Skeletal muscle tissue (tissue), 4 donors: ENCODE measurements around the gene PKD2L2. TPM values are rescaled to one million over a fixed set of nuclear protein-coding genes. Genes with fewer than 3 reads are reported as not detected.
A peak's percentile ranks its signal among the peaks of the same experiment; 100 is the strongest.

Experiments used
- H3K27ac ChIP-seq: one replicate; pipeline ENCODE4 v1.7.0; 2013; ENCODE audit warnings: mild to moderate bottlenecking, low read depth, low read length, inconsistent platforms
- H3K27me3 ChIP-seq, 3 donors: one replicate each; pipeline ENCODE4 v1.7.0; 2013; ENCODE audit warnings: low read length in 3 of 3; ENCODE audit not compliant: control insufficient read depth in 3 of 3, insufficient read depth in 3 of 3
- H3K36me3 ChIP-seq, 3 donors: one replicate each; pipeline ENCODE4 v1.7.0; 2013; ENCODE audit warnings: low read length in 3 of 3; ENCODE audit not compliant: control insufficient read depth in 3 of 3, insufficient read depth in 3 of 3
- H3K4me1 ChIP-seq, 3 donors: one replicate each; pipeline ENCODE4 v1.7.0; 2013; ENCODE audit warnings: low read length in 3 of 3, mild to moderate bottlenecking in 3 of 3; ENCODE audit not compliant: control insufficient read depth in 3 of 3, insufficient read depth in 3 of 3
- H3K4me3 ChIP-seq, 3 donors: one replicate each; pipeline ENCODE4 v1.7.0; 2013; ENCODE audit warnings: low read length in 3 of 3
- H3K9ac ChIP-seq, 3 donors: one replicate each; pipeline ENCODE4 v1.7.0; 2013; ENCODE audit warnings: low read length in 3 of 3, mild to moderate bottlenecking in 3 of 3, moderate library complexity in 2 of 3, low read depth in 1 of 3
- H3K9me3 ChIP-seq, 3 donors: one replicate each; pipeline ENCODE4 v1.7.0; 2013; ENCODE audit warnings: low read length in 3 of 3; ENCODE audit not compliant: control insufficient read depth in 3 of 3
- total RNA-seq: library from RNA; depleted of rRNA; stranded (reverse); fragments of >200 nt; gene quantifications from one replicate; pipeline ENCODE4 v1.2.3, GENCODE V29; 2014
- donor health status: Osteomylitis.

PKD2L2 gene
- total RNA-seq, 1 donor from 2014 or later, result 2.6 TPM

GRCh38 chr5:137880313-137880712, 8.9 kb upstream of the PKD2L2 start:
- Histone ChIP-seq H3K9me3 (no peaks in the 10 kb centered on the region), H3K27me3 (no peaks in the 10 kb centered on the region), H3K36me3 (peaks cover 26 to 52% (median 40%) of the 10 kb centered on the region in 3 donors), H3K4me3 (peak overlapping the region in 2 of 3 donors; percentile 3 to 54), H3K4me1 (peaks cover 8 to 25% (median 16%) of the 10 kb centered on the region in 3 donors), H3K27ac (peak overlapping the region; percentile 83), H3K9ac (peak overlapping the region in 2 of 3 donors; percentile 47 to 64)

- Histone ChIP-seq H3K27ac (peak overlapping the region; percentile 82), H3K9me3 (no peaks in the 10 kb centered on the region), H3K4me3 (no peak overlapping the region), H3K36me3 (peaks cover 16 to 25% (median 19%) of the 10 kb centered on the region in 3 donors), H3K4me1 (peaks cover 6 to 17% (median 9%) of the 10 kb centered on the region in 3 donors), H3K9ac (no peak overlapping the region), H3K27me3 (no peaks in the 10 kb centered on the region)
Measured at GRCh38 chr5:137887831-137888230, 1.4 kb upstream of the PKD2L2 start.

- Histone ChIP-seq H3K27ac (peak overlapping the region; percentile 82), H3K4me3 (peak overlapping the region in 2 of 3 donors; percentile 48 to 51), H3K9ac (peak overlapping the region; percentile 55 to 77 (median 59)), H3K36me3 (peaks cover 13 to 21% (median 14%) of the 10 kb centered on the region in 3 donors), H3K9me3 (no peaks in the 10 kb centered on the region), H3K4me1 (peaks cover 3 to 13% (median 9%) of the 10 kb centered on the region in 3 donors), H3K27me3 (no peaks in the 10 kb centered on the region)
Measured at GRCh38 chr5:137888466-137888862, 793 bp upstream of the PKD2L2 start.

- Histone ChIP-seq H3K4me1 (peaks cover 2 to 11% (median 9%) of the 10 kb centered on the region in 3 donors), H3K9me3 (no peaks in the 10 kb centered on the region), H3K27me3 (no peaks in the 10 kb centered on the region)
Measured at GRCh38 chr5:137890845-137891244, 1.6 kb downstream of the PKD2L2 start.

GRCh38 chr5:137891849-137892248, 2.6 kb downstream of the PKD2L2 start:
- Histone ChIP-seq H3K4me1 (peaks cover 2 to 11% (median 9%) of the 10 kb centered on the region in 3 donors), H3K27ac (no peak overlapping the region), H3K9ac (no peak overlapping the region), H3K36me3 (peaks cover 0 to 10% (median 9%) of the 10 kb centered on the region in 3 donors), H3K9me3 (no peaks in the 10 kb centered on the region), H3K27me3 (no peaks in the 10 kb centered on the region), H3K4me3 (no peak overlapping the region)

More at GRCh38 chr5:137890845-137891244, 1.6 kb downstream of the PKD2L2 start:
- Histone ChIP-seq H3K4me3 (no peak overlapping the region), H3K36me3 (peaks cover 0 to 13% (median 12%) of the 10 kb centered on the region in 3 donors), H3K27ac (peak overlapping the region; percentile 3), H3K9ac (no peak overlapping the region)

GRCh38 chr5:137894586-137894985, 5.3 kb downstream of the PKD2L2 start:
- H3K36me3 ChIP-seq, result no peaks in the 10 kb centered on the region
- H3K27ac ChIP-seq, result no peak overlapping the region

GRCh38 chr5:137896560-137896959, 7.3 kb downstream of the PKD2L2 start:
- no peaks in the 10 kb centered on the region for H3K9me3 ChIP-seq
- H3K27ac ChIP-seq, result no peak overlapping the region
- H3K4me3 ChIP-seq, result no peak overlapping the region
- no peak overlapping the region for H3K9ac ChIP-seq
- H3K4me1 ChIP-seq, result no peaks in the 10 kb centered on the region
- H3K36me3 ChIP-seq, result no peaks in the 10 kb centered on the region
- H3K27me3 ChIP-seq, result no peaks in the 10 kb centered on the region

More at GRCh38 chr5:137894586-137894985, 5.3 kb downstream of the PKD2L2 start:
- Histone ChIP-seq H3K4me3 (no peak overlapping the region), H3K4me1 (peaks cover 0 to 1% (median 0%) of the 10 kb centered on the region in 3 donors), H3K27me3 (no peaks in the 10 kb centered on the region), H3K9ac (no peak overlapping the region), H3K9me3 (no peaks in the 10 kb centered on the region)

- no peak overlapping the region for H3K9ac ChIP-seq
- H3K9me3 ChIP-seq, result no peaks in the 10 kb centered on the region
- no peaks in the 10 kb centered on the region for H3K4me1 ChIP-seq
- no peaks in the 10 kb centered on the region for H3K27me3 ChIP-seq
- H3K4me3 ChIP-seq, result no peak overlapping the region
- no peak overlapping the region for H3K27ac ChIP-seq
- H3K36me3 ChIP-seq, result no peaks in the 10 kb centered on the region
Measured at GRCh38 chr5:137899493-137899892, 10.2 kb downstream of the PKD2L2 start.

- Histone ChIP-seq H3K27ac (no peak overlapping the region), H3K9me3 (no peaks in the 10 kb centered on the region), H3K9ac (no peak overlapping the region), H3K4me1 (no peaks in the 10 kb centered on the region), H3K27me3 (no peaks in the 10 kb centered on the region), H3K36me3 (no peaks in the 10 kb centered on the region), H3K4me3 (no peak overlapping the region)
Measured at GRCh38 chr5:137901011-137901817, 12.0 kb downstream of the PKD2L2 start.

GRCh38 chr5:137902408-137903133, 13.3 kb downstream of the PKD2L2 start:
- Histone ChIP-seq H3K27ac (no peak overlapping the region), H3K27me3 (no peaks in the 10 kb centered on the region), H3K36me3 (no peaks in the 10 kb centered on the region), H3K9ac (no peak overlapping the region), H3K9me3 (no peaks in the 10 kb centered on the region), H3K4me1 (no peaks in the 10 kb centered on the region), H3K4me3 (no peak overlapping the region)
